NK-92 treated with Interleukin-12 subunit alpha and Interleukin-12 subunit beta, amount 100 ng/mL, for 24 hours (cell line): ENCODE results near the gene PCYT2.

Experiments used
- DNase-seq: peaks from one replicate; lab custom pipeline; 2025; lab: John Stamatoyannopoulos, UW

The PCYT2 gene

GRCh38 chr17:81851423-81851822 lies 59.8 kb downstream of the PCYT2 start:
- DNase-seq: no peak
